Muscle layer of colon (tissue), 2 donors: ENCODE data around the gene IRAK1BP1.
"Not testable (repeated sequence)": the region's sequence is repeated elsewhere in the genome, so short reads cannot be mapped to it uniquely, and the experiment has no call there.

ENCODE experiments used
- H3K27ac ChIP-seq: one replicate; pipeline ENCODE4 v1.7.0; 2013; ENCODE audit warnings: low read depth, mild to moderate bottlenecking, low read length, moderate library complexity
- H3K27me3 ChIP-seq, 2 donors: one replicate each; pipeline ENCODE4 v1.7.0; 2013; ENCODE audit warnings: low read length in 2 of 2, mild to moderate bottlenecking in 2 of 2; ENCODE audit not compliant: insufficient read depth in 2 of 2, control insufficient read depth in 1 of 2
- H3K36me3 ChIP-seq: one replicate; pipeline ENCODE4 v1.7.0; 2013; ENCODE audit warnings: mild to moderate bottlenecking, low read length; ENCODE audit not compliant: insufficient read depth
- H3K4me1 ChIP-seq: one replicate; pipeline ENCODE4 v1.7.0; 2013; ENCODE audit warnings: mild to moderate bottlenecking, low read length; ENCODE audit not compliant: insufficient read depth
- H3K4me3 ChIP-seq, 2 donors: one replicate each; pipeline ENCODE4 v1.7.0; 2013; ENCODE audit warnings: low read length in 2 of 2, low read depth in 1 of 2, mild to moderate bottlenecking in 1 of 2, moderate library complexity in 1 of 2
- H3K9ac ChIP-seq: one replicate; pipeline ENCODE4 v1.7.0; 2013; ENCODE audit warnings: low read length
- H3K9me3 ChIP-seq: one replicate; pipeline ENCODE4 v1.7.0; 2013; ENCODE audit warnings: mild to moderate bottlenecking, low read length
- donor health status: abdominal sarcoma.
- donor health status: Adenocarcinoma of cecum.

Gene IRAK1BP1

GRCh38 chr6:78896227-78896626, 28.9 kb downstream of the IRAK1BP1 start:
- Histone ChIP-seq H3K4me3 (no peak overlapping the region), H3K9ac (no peak overlapping the region), H3K4me1 (no peaks in the 10 kb centered on the region), H3K27ac (no peak overlapping the region), H3K27me3 (no peaks in the 10 kb centered on the region), H3K9me3 (no peaks in the 10 kb centered on the region), H3K36me3 (no peaks in the 10 kb centered on the region)

- H3K27ac ChIP-seq = no peak overlapping the region
- no peak overlapping the region for H3K4me3 ChIP-seq
- no peaks in the 10 kb centered on the region for H3K4me1 ChIP-seq
- no peaks in the 10 kb centered on the region for H3K9me3 ChIP-seq
- H3K9ac ChIP-seq = no peak overlapping the region
- no peaks in the 10 kb centered on the region for H3K36me3 ChIP-seq
- no peaks in the 10 kb centered on the region for H3K27me3 ChIP-seq
Measured at GRCh38 chr6:78908621-78909020, 41.3 kb downstream of the IRAK1BP1 start.

GRCh38 chr6:78909391-78909790, 42.0 kb downstream of the IRAK1BP1 start:
- Histone ChIP-seq H3K36me3 (no peaks in the 10 kb centered on the region), H3K27ac (no peak overlapping the region), H3K4me1 (no peaks in the 10 kb centered on the region), H3K27me3 (no peaks in the 10 kb centered on the region), H3K4me3 (no peak overlapping the region), H3K9ac (no peak overlapping the region), H3K9me3 (no peaks in the 10 kb centered on the region)

- H3K27me3 ChIP-seq = no peaks in the 10 kb centered on the region
- H3K9ac ChIP-seq = no peak overlapping the region
- no peak overlapping the region for H3K27ac ChIP-seq
- no peaks in the 10 kb centered on the region for H3K9me3 ChIP-seq
- H3K4me1 ChIP-seq = no peaks in the 10 kb centered on the region
- H3K36me3 ChIP-seq = no peaks in the 10 kb centered on the region
- no peak overlapping the region for H3K4me3 ChIP-seq
Measured at GRCh38 chr6:78910010-78910409, 42.7 kb downstream of the IRAK1BP1 start.

- Histone ChIP-seq H3K4me3 (peak overlapping the region; percentile 12 to 34), H3K4me1 (no peaks in the 10 kb centered on the region), H3K27ac (no peak overlapping the region), H3K27me3 (no peaks in the 10 kb centered on the region), H3K9ac (no peak overlapping the region), H3K36me3 (no peaks in the 10 kb centered on the region), H3K9me3 (no peaks in the 10 kb centered on the region)
Measured at GRCh38 chr6:78910591-78911171, 43.3 kb downstream of the IRAK1BP1 start.

- Histone ChIP-seq H3K4me1 (no peaks in the 10 kb centered on the region), H3K27ac (no peak overlapping the region), H3K9ac (no peak overlapping the region), H3K27me3 (no peaks in the 10 kb centered on the region), H3K36me3 (no peaks in the 10 kb centered on the region), H3K9me3 (no peaks in the 10 kb centered on the region), H3K4me3 (no peak overlapping the region)
Measured at GRCh38 chr6:78911218-78911940, 44.0 kb downstream of the IRAK1BP1 start.

- Histone ChIP-seq H3K27ac (no peak overlapping the region), H3K36me3 (no peaks in the 10 kb centered on the region), H3K4me1 (no peaks in the 10 kb centered on the region), H3K9ac (no peak overlapping the region), H3K4me3 (no peak overlapping the region), H3K27me3 (no peaks in the 10 kb centered on the region), H3K9me3 (no peaks in the 10 kb centered on the region)
Measured at GRCh38 chr6:78916411-78916810, 49.1 kb downstream of the IRAK1BP1 start.

- H3K36me3 ChIP-seq = no peaks in the 10 kb centered on the region
- H3K27ac ChIP-seq = no peak overlapping the region
- no peaks in the 10 kb centered on the region for H3K27me3 ChIP-seq
- H3K4me1 ChIP-seq = no peaks in the 10 kb centered on the region
- no peak overlapping the region for H3K9ac ChIP-seq
- no peak overlapping the region for H3K4me3 ChIP-seq
- H3K9me3 ChIP-seq = no peaks in the 10 kb centered on the region
Measured at GRCh38 chr6:78917788-78918187, 50.4 kb downstream of the IRAK1BP1 start.

- not testable (repeated sequence) for H3K27ac ChIP-seq, H3K4me3 ChIP-seq, H3K9me3 ChIP-seq, H3K36me3 ChIP-seq, H3K4me1 ChIP-seq, H3K27me3 ChIP-seq, H3K9ac ChIP-seq
Measured at GRCh38 chr6:78921168-78921567, 53.8 kb downstream of the IRAK1BP1 start.

GRCh38 chr6:78925317-78925716, 58.0 kb downstream of the IRAK1BP1 start:
- Histone ChIP-seq H3K9me3 (no peaks in the 10 kb centered on the region), H3K36me3 (no peaks in the 10 kb centered on the region), H3K27me3 (no peaks in the 10 kb centered on the region), H3K4me1 (no peaks in the 10 kb centered on the region), H3K9ac (no peak overlapping the region), H3K4me3 (no peak overlapping the region), H3K27ac (no peak overlapping the region)

GRCh38 chr6:78935553-78935952, 68.2 kb downstream of the IRAK1BP1 start:
- Histone ChIP-seq H3K27ac (no peak overlapping the region), H3K36me3 (peaks cover 5% of the 10 kb centered on the region), H3K4me3 (no peak overlapping the region), H3K4me1 (no peaks in the 10 kb centered on the region), H3K27me3 (no peaks in the 10 kb centered on the region), H3K9me3 (no peaks in the 10 kb centered on the region), H3K9ac (no peak overlapping the region)

- no peak overlapping the region for H3K9ac ChIP-seq
- H3K27ac ChIP-seq = no peak overlapping the region
Measured at GRCh38 chr6:78936515-78936914, 69.2 kb downstream of the IRAK1BP1 start.

More at GRCh38 chr6:78936515-78936914, 69.2 kb downstream of the IRAK1BP1 start:
- H3K4me1 ChIP-seq = no peaks in the 10 kb centered on the region
- H3K36me3 ChIP-seq = peaks cover 11% of the 10 kb centered on the region
- no peak overlapping the region for H3K4me3 ChIP-seq
- no peaks in the 10 kb centered on the region for H3K9me3 ChIP-seq
- no peaks in the 10 kb centered on the region for H3K27me3 ChIP-seq
